HCT116 (cell line): ENCODE measurements around the gene IL36A. TPM values are rescaled to one million over a fixed set of nuclear protein-coding genes. Genes with fewer than 3 reads are reported as not detected.

Experiments used
- ATAC-seq: fragments of 200-7000 bp; cut with Tn5 transposase; 2 replicates; pipeline ENCODE4 v1.9.1; 2020; ENCODE audit warnings: mild to moderate bottlenecking, moderate library complexity
- BruUV-seq: library from RNA; stranded (reverse); fragments of 400-500 nt; replicated peaks from 2 replicates; lab custom pipeline; 2021; lab: Mats Ljungman, UMichigan
- CTCF ChIA-PET: fragments of 300-600 bp; sonication (Branson Sonifier 250); formaldehyde crosslinking; loops from one replicate; lab custom pipeline; 2021; ENCODE audit warnings: antibody characterized with exemption; lab: Charles Lee
- POLR2A ChIA-PET: fragments of 300-600, 350-600 bp; sonication (Branson Sonifier 250); formaldehyde crosslinking; loops from one replicate; lab custom pipeline; 2021; ENCODE audit warnings: antibody characterized with exemption; lab: Charles Lee
- RAD21 ChIA-PET, 2 experiments: fragments of 300-600 bp; sonication (Branson Sonifier 250); formaldehyde crosslinking; loops; one replicate each; lab custom pipeline; 2023; ENCODE audit warnings: low total read pairs in 2 of 2; ENCODE audit not compliant: uncharacterized antibody in 2 of 2, unreplicated experiment in 2 of 2, low non-redundant PET in 1 of 2; lab: Charles Lee
- DNase-seq: peaks from one replicate; pipeline ENCODE4 v3.0.0-alpha.2; 2010; ENCODE audit warnings: low read depth, low spot score
- H2AFZ ChIP-seq: fragments of 200-600 bp; shearing (Covaris generic), sonication (generic); 2 replicates; pipeline ENCODE4 v1.6.1; 2017; ENCODE audit warnings: low read depth, mixed run types, mixed read lengths, antibody characterized with exemption, low read length; ENCODE audit not compliant: poor library complexity, severe bottlenecking
- H3K27ac ChIP-seq: 2 replicates; pipeline ENCODE4 v1.5.1; 2012; ENCODE audit warnings: low read depth, low read length
- H3K27me3 ChIP-seq: fragments of 200-600 bp; sonication (generic); 2 replicates; pipeline ENCODE4 v1.6.1; 2016; ENCODE audit warnings: mixed run types, low read length, mixed read lengths; ENCODE audit not compliant: insufficient read depth
- H3K36me3 ChIP-seq, 2 experiments: fragments of 200-500 bp in 1 of 2; fragments of 200-600 bp in 1 of 2; sonication (Bioruptor generic) in 1 of 2; sonication (generic) in 1 of 2; 2 replicates each; pipeline versions ENCODE4 v1.5.1 to v1.6.1; 2014 to 2016; ENCODE audit warnings: low read length in 2 of 2, inconsistent platforms in 1 of 2, mixed read lengths in 1 of 2, mixed run types in 1 of 2; ENCODE audit not compliant: insufficient read depth in 2 of 2, control insufficient read depth in 1 of 2
- H3K4me1 ChIP-seq, 2 experiments: fragments of 200-600 bp in 1 of 2; sonication (generic) in 1 of 2; 2 replicates each; pipeline versions ENCODE4 v1.5.1 to v1.6.1; 2012 to 2017; ENCODE audit warnings: low read length in 2 of 2, inconsistent platforms in 1 of 2, mild to moderate bottlenecking in 1 of 2, mixed read lengths in 1 of 2, mixed run types in 1 of 2, moderate library complexity in 1 of 2; ENCODE audit not compliant: insufficient read depth in 2 of 2, control insufficient read depth in 1 of 2
- H3K4me2 ChIP-seq: fragments of 200-600 bp; sonication (generic); 2 replicates; pipeline ENCODE4 v1.6.1; 2017; ENCODE audit warnings: mixed run types, low read length, mixed read lengths
- H3K4me3 ChIP-seq, 2 experiments: fragments of 200-600 bp in 1 of 2; sonication (generic) in 1 of 2; replicated peaks in 1 of 2; 2 replicates each; pipeline ENCODE4 v1.5.1; 2011 to 2016; ENCODE audit warnings: low read length in 2 of 2, control low read depth in 1 of 2, low read depth in 1 of 2, mild to moderate bottlenecking in 1 of 2, mixed read lengths in 1 of 2, mixed run types in 1 of 2
- H3K79me2 ChIP-seq: fragments of 200-600 bp; sonication (generic); 2 replicates; pipeline ENCODE4 v1.6.1; 2017; ENCODE audit warnings: mild to moderate bottlenecking, mixed run types, low read length, moderate library complexity, mixed read lengths; ENCODE audit not compliant: insufficient read depth
- H3K9ac ChIP-seq: fragments of 200-600 bp; sonication (generic); 2 replicates; pipeline ENCODE4 v1.6.1; 2016; ENCODE audit warnings: low read length, mixed read lengths
- H3K9me2 ChIP-seq: fragments of 200-600 bp; sonication (generic), shearing (Covaris generic); 2 replicates; pipeline ENCODE4 v1.6.1; 2017; ENCODE audit warnings: mixed run types, mild to moderate bottlenecking, moderate library complexity; ENCODE audit not compliant: insufficient read depth
- H3K9me3 ChIP-seq, 2 experiments: fragments of 200-500 bp in 1 of 2; fragments of 200-600 bp in 1 of 2; sonication (Bioruptor generic) in 1 of 2; sonication (generic) in 1 of 2; 2 replicates each; pipeline ENCODE4 v1.6.1; 2014 to 2017; ENCODE audit warnings: low read length in 2 of 2, mixed read lengths in 2 of 2, inconsistent platforms in 1 of 2, low read depth in 1 of 2, mild to moderate bottlenecking in 1 of 2, mixed run types in 1 of 2, moderate library complexity in 1 of 2; ENCODE audit not compliant: control insufficient read depth in 1 of 2, insufficient read depth in 1 of 2
- H4K20me1 ChIP-seq: fragments of 200-600 bp; sonication (generic), shearing (Covaris generic); 2 replicates; pipeline ENCODE4 v1.6.1; 2017; ENCODE audit warnings: mixed run types, mild to moderate bottlenecking, moderate library complexity; ENCODE audit not compliant: insufficient read depth
- CEBPB ChIP-seq: IDR thresholded peaks from 2 replicates; pipeline ENCODE4 v1.6.1; 2012; ENCODE audit warnings: low read depth
- EGR1 ChIP-seq: IDR thresholded peaks from 2 replicates; pipeline ENCODE4 v1.6.1; 2012; ENCODE audit warnings: low read depth
- ELF1 ChIP-seq: IDR thresholded peaks from 2 replicates; pipeline ENCODE4 v1.6.1; 2012; ENCODE audit warnings: low read depth, borderline replicate concordance
- EZH2 ChIP-seq: fragments of 200-600 bp; sonication (generic); IDR thresholded peaks from 2 replicates; pipeline ENCODE4 v1.6.1; 2017; ENCODE audit warnings: antibody characterized with exemption, mixed run types
- JUND ChIP-seq: IDR thresholded peaks from 2 replicates; pipeline ENCODE4 v1.6.1; 2012
- POLR2AphosphoS5 ChIP-seq: IDR thresholded peaks from 2 replicates; pipeline ENCODE4 v1.6.1; 2011; ENCODE audit warnings: mild to moderate bottlenecking, low read depth, low read length, moderate library complexity
- SIN3A ChIP-seq: IDR thresholded peaks from 2 replicates; pipeline ENCODE4 v1.6.1; 2012; ENCODE audit warnings: low read depth
- SP1 ChIP-seq: IDR thresholded peaks from 2 replicates; pipeline ENCODE4 v1.6.1; 2012; ENCODE audit warnings: low read depth
- intact Hi-C: fragments of 100-400 bp; cut with micrococcal nuclease; formaldehyde crosslinking; loops from 2 replicates; pipeline ENCODE4 v1.10.0; 2022
- total RNA-seq: library from RNA; stranded (reverse); gene quantifications from one replicate; pipeline ENCODE4 v1.2.1, GENCODE V29; 2021; ENCODE audit not compliant: unreplicated experiment
- TF ChIP-seq, protein P1 (sequence below): IDR thresholded peaks from 2 replicates; pipeline ENCODE4 v1.6.1; 2012; ENCODE audit warnings: low read depth
- TF ChIP-seq, protein P2 (sequence below): IDR thresholded peaks from 2 replicates; pipeline ENCODE4 v1.6.1; 2012
- TF ChIP-seq, protein P3 (sequence below): IDR thresholded peaks from 2 replicates; pipeline ENCODE4 v1.6.1; 2012

Gene IL36A
- total RNA-seq, 1 experiment from 2014 or later, result not detected

DNA sequence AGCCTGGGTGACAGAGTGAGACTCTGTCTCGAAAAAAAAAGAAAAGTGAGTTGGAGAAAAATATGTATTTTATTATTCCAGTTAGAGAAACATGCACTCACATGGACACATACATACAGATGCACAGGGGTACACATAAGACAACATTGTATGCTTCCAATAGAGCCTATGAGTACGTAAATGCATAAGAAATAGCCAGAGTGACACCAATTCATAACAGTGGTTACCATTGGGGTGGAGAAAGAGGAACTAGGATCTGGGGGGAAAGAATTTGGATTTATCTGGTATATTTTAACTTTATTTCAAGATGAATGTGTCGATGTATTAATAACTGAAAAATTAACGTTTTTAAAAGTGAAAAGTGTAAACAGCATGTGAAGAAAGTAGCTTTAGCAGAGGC, 16.1 kb downstream of the IL36A start (continued):
- TF ChIP-seq, protein P1, sequence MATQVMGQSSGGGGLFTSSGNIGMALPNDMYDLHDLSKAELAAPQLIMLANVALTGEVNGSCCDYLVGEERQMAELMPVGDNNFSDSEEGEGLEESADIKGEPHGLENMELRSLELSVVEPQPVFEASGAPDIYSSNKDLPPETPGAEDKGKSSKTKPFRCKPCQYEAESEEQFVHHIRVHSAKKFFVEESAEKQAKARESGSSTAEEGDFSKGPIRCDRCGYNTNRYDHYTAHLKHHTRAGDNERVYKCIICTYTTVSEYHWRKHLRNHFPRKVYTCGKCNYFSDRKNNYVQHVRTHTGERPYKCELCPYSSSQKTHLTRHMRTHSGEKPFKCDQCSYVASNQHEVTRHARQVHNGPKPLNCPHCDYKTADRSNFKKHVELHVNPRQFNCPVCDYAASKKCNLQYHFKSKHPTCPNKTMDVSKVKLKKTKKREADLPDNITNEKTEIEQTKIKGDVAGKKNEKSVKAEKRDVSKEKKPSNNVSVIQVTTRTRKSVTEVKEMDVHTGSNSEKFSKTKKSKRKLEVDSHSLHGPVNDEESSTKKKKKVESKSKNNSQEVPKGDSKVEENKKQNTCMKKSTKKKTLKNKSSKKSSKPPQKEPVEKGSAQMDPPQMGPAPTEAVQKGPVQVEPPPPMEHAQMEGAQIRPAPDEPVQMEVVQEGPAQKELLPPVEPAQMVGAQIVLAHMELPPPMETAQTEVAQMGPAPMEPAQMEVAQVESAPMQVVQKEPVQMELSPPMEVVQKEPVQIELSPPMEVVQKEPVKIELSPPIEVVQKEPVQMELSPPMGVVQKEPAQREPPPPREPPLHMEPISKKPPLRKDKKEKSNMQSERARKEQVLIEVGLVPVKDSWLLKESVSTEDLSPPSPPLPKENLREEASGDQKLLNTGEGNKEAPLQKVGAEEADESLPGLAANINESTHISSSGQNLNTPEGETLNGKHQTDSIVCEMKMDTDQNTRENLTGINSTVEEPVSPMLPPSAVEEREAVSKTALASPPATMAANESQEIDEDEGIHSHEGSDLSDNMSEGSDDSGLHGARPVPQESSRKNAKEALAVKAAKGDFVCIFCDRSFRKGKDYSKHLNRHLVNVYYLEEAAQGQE, result no peak
- TF ChIP-seq EGR1, result no peak
- no peak for TF ChIP-seq CEBPB
- no peak for TF ChIP-seq SP1
- TF ChIP-seq EZH2, result no peak
- no peak for TF ChIP-seq ELF1
- no peak for TF ChIP-seq POLR2AphosphoS5
- TF ChIP-seq, protein P2, sequence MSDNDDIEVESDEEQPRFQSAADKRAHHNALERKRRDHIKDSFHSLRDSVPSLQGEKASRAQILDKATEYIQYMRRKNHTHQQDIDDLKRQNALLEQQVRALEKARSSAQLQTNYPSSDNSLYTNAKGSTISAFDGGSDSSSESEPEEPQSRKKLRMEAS, result no peak
- TF ChIP-seq, protein P3, sequence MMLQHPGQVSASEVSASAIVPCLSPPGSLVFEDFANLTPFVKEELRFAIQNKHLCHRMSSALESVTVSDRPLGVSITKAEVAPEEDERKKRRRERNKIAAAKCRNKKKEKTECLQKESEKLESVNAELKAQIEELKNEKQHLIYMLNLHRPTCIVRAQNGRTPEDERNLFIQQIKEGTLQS, result no peak

DNA sequence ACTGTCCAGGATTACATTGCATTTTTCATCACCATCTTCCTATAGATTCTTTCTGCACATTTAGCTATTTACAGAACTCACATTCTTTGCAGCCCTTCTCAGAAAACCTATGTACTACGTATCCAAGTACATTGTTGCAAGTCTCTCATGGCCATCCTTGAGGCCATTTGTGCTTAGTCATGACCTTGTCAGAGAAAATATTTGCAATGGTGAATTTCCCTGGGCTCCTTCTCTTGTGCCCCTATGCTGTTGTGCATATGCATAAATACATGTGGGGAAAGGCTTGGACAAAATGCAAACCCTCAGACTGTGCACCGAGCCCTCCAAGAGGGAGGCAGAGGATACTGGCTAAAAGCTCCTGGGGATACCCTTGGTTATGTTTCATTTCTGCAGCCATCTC, 19.5 kb downstream of the IL36A start:
- TF ChIP-seq JUND, result no peak
- no peak for TF ChIP-seq SIN3A
- H3K27me3 ChIP-seq, result peaks cover 68% of the 10 kb centered on the region
- intact Hi-C loops, result no loop called here

More for the DNA sequence above, 19.5 kb downstream of the IL36A start:
- no peaks in the 10 kb centered on the region for H3K79me2 ChIP-seq
- no peaks in the 10 kb centered on the region for H3K9me3 ChIP-seq
- DNase-seq, result no peak
- BruUV-seq, result no TSS peak
- CTCF ChIA-PET, result no interaction called here
- no peak for ATAC-seq
- no peak overlapping the region for H3K4me2 ChIP-seq
- no peak overlapping the region for H2AFZ ChIP-seq
- POLR2A ChIA-PET, result no interaction called here
- H3K9ac ChIP-seq, result no peak overlapping the region
- no peak overlapping the region for H3K4me3 ChIP-seq
- H3K9me2 ChIP-seq, result no peaks in the 10 kb centered on the region
- RAD21 ChIA-PET, result no interaction called here
- no peaks in the 10 kb centered on the region for H4K20me1 ChIP-seq
- H3K36me3 ChIP-seq, result no peaks in the 10 kb centered on the region
- H3K4me1 ChIP-seq, result no peaks in the 10 kb centered on the region
- H3K27ac ChIP-seq, result no peak overlapping the region
